Measurements from ENCODE around the gene TEKT2.
A peak's percentile ranks its signal among the peaks of the same experiment; 100 is the strongest.

TEKT2 gene

GRCh38 chr1:36088265-36088576 is 4.3 kb downstream of the TEKT2 start:
- no peak for DNase-seq

GRCh38 chr1:36088577-36089392 is 4.9 kb downstream of the TEKT2 start, which contains the start of gene ADPRS:
ADPRS (plus strand) TSS chr1:36088892; CDS start chr1:36088905, 13 bp downstream.
- peak; percentile 87 for DNase-seq

GRCh38 chr1:36089393-36090121 is 5.7 kb downstream of the TEKT2 start:
- no peak for DNase-seq

GRCh38 chr1:36091141-36091540 is 7.2 kb downstream of the TEKT2 start:
- DNase-seq = no peak

- no peak for DNase-seq
Measured at GRCh38 chr1:36091698-36092097, 7.8 kb downstream of the TEKT2 start.

- DNase-seq = no peak
Measured at GRCh38 chr1:36092166-36092797, 8.4 kb downstream of the TEKT2 start.

- no peak for DNase-seq
Measured at GRCh38 chr1:36092798-36093185, 8.9 kb downstream of the TEKT2 start.

GRCh38 chr1:36093226-36093625 is 9.3 kb downstream of the TEKT2 start:
- no peak for DNase-seq

GRCh38 chr1:36093929-36094328 is 10.0 kb downstream of the TEKT2 start:
- DNase-seq = no peak

GRCh38 chr1:36094621-36095061 is 10.7 kb downstream of the TEKT2 start:
- DNase-seq = no peak

GRCh38 chr1:36095760-36096405 is 12.0 kb downstream of the TEKT2 start:
- no peak for DNase-seq

GRCh38 chr1:36096500-36097432 is 12.9 kb downstream of the TEKT2 start:
- no peak for DNase-seq

- no peak for DNase-seq
Measured at GRCh38 chr1:36097693-36098585, 14.0 kb downstream of the TEKT2 start.

- no peak for DNase-seq
Measured at GRCh38 chr1:36098650-36099365, 14.9 kb downstream of the TEKT2 start.

- peak; percentile 61 for DNase-seq
Measured at GRCh38 chr1:36099681-36100341, 15.9 kb downstream of the TEKT2 start.

- DNase-seq = no peak
Measured at GRCh38 chr1:36100376-36100775, 16.5 kb downstream of the TEKT2 start.

- no peak for DNase-seq
Measured at GRCh38 chr1:36101546-36101945, 17.7 kb downstream of the TEKT2 start.

- no peak for DNase-seq
Measured at GRCh38 chr1:36106269-36106668, 22.4 kb downstream of the TEKT2 start.

- DNase-seq = no peak
Measured at GRCh38 chr1:36107394-36107793, 23.5 kb downstream of the TEKT2 start.

GRCh38 chr1:36108314-36108713 is 24.4 kb downstream of the TEKT2 start:
- DNase-seq = no peak
